PC-9 (cell line): ENCODE results near the gene FOXK1.

Experiments
- CTCF ChIP-seq: fragments of 200-600 bp; sonication (generic); conservative IDR thresholded peaks from 2 replicates; pipeline ENCODE4 v1.6.1; 2017; ENCODE audit warnings: mixed run types, antibody characterized with exemption, mild to moderate bottlenecking, moderate library complexity
- EZH2 ChIP-seq: fragments of 200-600 bp; sonication (generic); IDR thresholded peaks from 2 replicates; pipeline ENCODE4 v1.8.0; 2017; ENCODE audit warnings: antibody characterized with exemption, low read depth

DNA sequence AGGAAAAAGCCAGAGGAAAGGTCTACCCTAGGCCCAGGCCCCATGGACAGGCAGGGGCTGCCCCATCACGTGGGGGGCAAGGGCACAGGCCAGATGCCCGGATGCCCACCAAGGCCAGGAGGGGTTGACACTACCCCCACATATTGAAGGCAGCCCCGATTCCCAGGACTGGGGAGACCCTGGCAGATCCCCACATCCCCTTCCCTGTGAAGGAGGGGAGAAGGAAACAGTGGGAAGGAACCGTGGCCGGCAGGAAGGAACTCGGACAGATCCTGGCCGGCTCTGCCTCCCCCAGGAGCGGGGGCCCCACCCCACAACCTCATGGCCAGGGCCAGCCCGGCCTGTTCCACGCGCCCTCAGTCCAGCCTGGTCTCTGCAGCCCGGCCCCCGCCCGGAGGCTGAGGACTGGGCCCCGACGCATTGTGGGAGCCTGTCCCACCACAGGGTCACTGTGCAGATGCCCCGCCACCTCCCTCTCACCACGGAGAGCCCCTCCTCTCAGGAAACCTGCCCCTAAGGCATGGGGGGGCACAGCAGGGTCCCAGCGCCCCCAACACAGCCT is 138.4 kb downstream of the FOXK1 start:
- no peak for TF ChIP-seq EZH2
- TF ChIP-seq CTCF, result no peak
